ENCODE data around the gene INAFM2.

The INAFM2 gene

GRCh38 chr15:40323239-40323952 lies at the start of gene INAFM2:
INAFM2 (plus strand) TSS chr15:40323692; CDS start chr15:40324056, 364 bp downstream.
- no peaks in the 10 kb centered on the region for H3K27me3 Mint-ChIP-seq
- H3K9me3 Mint-ChIP-seq: no peaks in the 10 kb centered on the region
- intact Hi-C loops (cut with micrococcal nuclease): loop anchor here (1.0 kb wide), 1 partner anchor 11 kb away; no protein-coding TSS in a partner anchor
- peak within 1 kb of the TSS; percentile 82 for H3K4me3 Mint-ChIP-seq
- H3K36me3 Mint-ChIP-seq (ENCODE audit: low read depth): peaks cover 40% of the 10 kb centered on the region
- H3K4me1 Mint-ChIP-seq (ENCODE audit: low read depth): peaks cover 69% of the 10 kb centered on the region
- peak within 1 kb of the TSS; percentile 85 for H3K27ac Mint-ChIP-seq

GRCh38 chr15:40274350-40275274 lies 48.9 kb upstream of the INAFM2 start:
- H3K4me1 Mint-ChIP-seq (ENCODE audit: low read depth): peaks cover 50% of the 10 kb centered on the region

GRCh38 chr15:40275523-40275922 lies 48.0 kb upstream of the INAFM2 start:
- no peak overlapping the region for H3K4me3 Mint-ChIP-seq
- H3K27ac Mint-ChIP-seq: peak overlapping the region; percentile 54
- no peaks in the 10 kb centered on the region for H3K9me3 Mint-ChIP-seq
- intact Hi-C loops (cut with micrococcal nuclease): no loop called here
- peaks cover 18% of the 10 kb centered on the region for H3K27me3 Mint-ChIP-seq
- H3K36me3 Mint-ChIP-seq (ENCODE audit: low read depth): no peaks in the 10 kb centered on the region
- peaks cover 51% of the 10 kb centered on the region for H3K4me1 Mint-ChIP-seq (ENCODE audit: low read depth)

More at GRCh38 chr15:40274350-40275274, 48.9 kb upstream of the INAFM2 start:
- Mint-ChIP-seq H3K27me3 (peaks cover 13% of the 10 kb centered on the region), H3K4me3 (no peak overlapping the region), H3K36me3 (ENCODE audit: low read depth) (no peaks in the 10 kb centered on the region), H3K27ac (peak overlapping the region; percentile 64), H3K9me3 (no peaks in the 10 kb centered on the region)
- intact Hi-C loops (cut with micrococcal nuclease): loop anchor here (1.0 kb wide), 2 partner anchors 57 to 229 kb away; no protein-coding TSS in a partner anchor

- Mint-ChIP-seq H3K36me3 (ENCODE audit: low read depth) (peaks cover 2% of the 10 kb centered on the region), H3K27me3 (peaks cover 22% of the 10 kb centered on the region), H3K9me3 (no peaks in the 10 kb centered on the region), H3K27ac (peak overlapping the region; percentile 54), H3K4me1 (ENCODE audit: low read depth) (peaks cover 51% of the 10 kb centered on the region), H3K4me3 (no peak overlapping the region)
- intact Hi-C loops (cut with micrococcal nuclease): no loop called here
Measured at GRCh38 chr15:40275954-40276353, 47.5 kb upstream of the INAFM2 start.

GRCh38 chr15:40276927-40277326 lies 46.6 kb upstream of the INAFM2 start:
- Mint-ChIP-seq H3K27ac (peak overlapping the region; percentile 54), H3K4me1 (ENCODE audit: low read depth) (peaks cover 51% of the 10 kb centered on the region), H3K4me3 (no peak overlapping the region), H3K36me3 (ENCODE audit: low read depth) (peaks cover 6% of the 10 kb centered on the region), H3K27me3 (peaks cover 25% of the 10 kb centered on the region), H3K9me3 (no peaks in the 10 kb centered on the region)
- intact Hi-C loops (cut with micrococcal nuclease): no loop called here

GRCh38 chr15:40277471-40277870 lies 46.0 kb upstream of the INAFM2 start:
- Mint-ChIP-seq H3K27ac (peak overlapping the region; percentile 54), H3K27me3 (peaks cover 28% of the 10 kb centered on the region)
- intact Hi-C loops (cut with micrococcal nuclease): no loop called here

GRCh38 chr15:40278026-40278425 lies 45.5 kb upstream of the INAFM2 start:
- Mint-ChIP-seq H3K4me3 (no peak overlapping the region), H3K27ac (peak overlapping the region; percentile 54), H3K27me3 (peaks cover 33% of the 10 kb centered on the region), H3K9me3 (no peaks in the 10 kb centered on the region), H3K4me1 (ENCODE audit: low read depth) (peaks cover 54% of the 10 kb centered on the region), H3K36me3 (ENCODE audit: low read depth) (peaks cover 6% of the 10 kb centered on the region)
- intact Hi-C loops (cut with micrococcal nuclease): loop anchor here (2.0 kb wide), 1 partner anchor 61 kb away; no protein-coding TSS in a partner anchor

More at GRCh38 chr15:40277471-40277870, 46.0 kb upstream of the INAFM2 start:
- Mint-ChIP-seq H3K36me3 (ENCODE audit: low read depth) (peaks cover 6% of the 10 kb centered on the region), H3K9me3 (no peaks in the 10 kb centered on the region), H3K4me3 (peak overlapping the region; percentile 47), H3K4me1 (ENCODE audit: low read depth) (peaks cover 51% of the 10 kb centered on the region)

- Mint-ChIP-seq H3K27me3 (peaks cover 42% of the 10 kb centered on the region), H3K27ac (no peak overlapping the region), H3K9me3 (no peaks in the 10 kb centered on the region), H3K36me3 (ENCODE audit: low read depth) (peaks cover 17% of the 10 kb centered on the region), H3K4me3 (no peak overlapping the region), H3K4me1 (ENCODE audit: low read depth) (peaks cover 65% of the 10 kb centered on the region)
- intact Hi-C loops (cut with micrococcal nuclease): loop anchor here (1.0 to 10.0 kb wide), 3 partner anchors 31 to 145 kb away; no protein-coding TSS in a partner anchor
Measured at GRCh38 chr15:40279437-40280141, 43.9 kb upstream of the INAFM2 start.

- Mint-ChIP-seq H3K36me3 (ENCODE audit: low read depth) (peaks cover 25% of the 10 kb centered on the region), H3K27me3 (peaks cover 42% of the 10 kb centered on the region), H3K4me1 (ENCODE audit: low read depth) (peaks cover 69% of the 10 kb centered on the region), H3K4me3 (no peak overlapping the region), H3K27ac (no peak overlapping the region), H3K9me3 (no peaks in the 10 kb centered on the region)
- intact Hi-C loops (cut with micrococcal nuclease): loop anchor here (10.0 kb wide), 1 partner anchor 144 kb away; no protein-coding TSS in a partner anchor
Measured at GRCh38 chr15:40280260-40281056, 43.0 kb upstream of the INAFM2 start.

GRCh38 chr15:40281057-40281800 lies 42.3 kb upstream of the INAFM2 start:
- Mint-ChIP-seq H3K36me3 (ENCODE audit: low read depth) (peaks cover 32% of the 10 kb centered on the region), H3K27me3 (peaks cover 42% of the 10 kb centered on the region), H3K27ac (no peak overlapping the region), H3K4me3 (peak overlapping the region; percentile 24), H3K9me3 (no peaks in the 10 kb centered on the region), H3K4me1 (ENCODE audit: low read depth) (peaks cover 70% of the 10 kb centered on the region)
- intact Hi-C loops (cut with micrococcal nuclease): loop anchor here (10.0 kb wide), 1 partner anchor 144 kb away; no protein-coding TSS in a partner anchor

- Mint-ChIP-seq H3K36me3 (ENCODE audit: low read depth) (peaks cover 37% of the 10 kb centered on the region), H3K4me3 (peak overlapping the region; percentile 78), H3K9me3 (no peaks in the 10 kb centered on the region), H3K27ac (no peak overlapping the region), H3K27me3 (peaks cover 42% of the 10 kb centered on the region), H3K4me1 (ENCODE audit: low read depth) (peaks cover 70% of the 10 kb centered on the region)
- intact Hi-C loops (cut with micrococcal nuclease): loop anchor here (10.0 kb wide), 1 partner anchor 143 kb away; no protein-coding TSS in a partner anchor
Measured at GRCh38 chr15:40281801-40282146, 41.7 kb upstream of the INAFM2 start.

GRCh38 chr15:40282147-40282868 lies 41.2 kb upstream of the INAFM2 start:
- intact Hi-C loops (cut with micrococcal nuclease): loop anchor here (10.0 kb wide), 1 partner anchor 142 kb away; no protein-coding TSS in a partner anchor

More at GRCh38 chr15:40282147-40282868, 41.2 kb upstream of the INAFM2 start:
- Mint-ChIP-seq H3K9me3 (no peaks in the 10 kb centered on the region), H3K4me1 (ENCODE audit: low read depth) (peaks cover 70% of the 10 kb centered on the region), H3K27ac (peak overlapping the region; percentile 91), H3K27me3 (peaks cover 42% of the 10 kb centered on the region), H3K36me3 (ENCODE audit: low read depth) (peaks cover 43% of the 10 kb centered on the region), H3K4me3 (peak overlapping the region; percentile 78)
